Astrocyte (in vitro differentiated cells and primary cell): ENCODE data around the gene RFESD.

Source experiments
- CTCF ChIP-seq: IDR thresholded peaks from 2 replicates; pipeline ENCODE4 v1.5.1; 2011; ENCODE audit warnings: low read depth, mild to moderate bottlenecking, inconsistent platforms, low read length, moderate library complexity; ENCODE audit not compliant: insufficient read depth
- EZH2 ChIP-seq: IDR thresholded peaks from 2 replicates; pipeline ENCODE4 v1.6.1; 2012; ENCODE audit warnings: mild to moderate bottlenecking, low read length, inconsistent platforms; ENCODE audit not compliant: insufficient read depth

- TF ChIP-seq CTCF = no peak
- no peak for TF ChIP-seq EZH2
Measured at GRCh38 chr5:95654196-95654595, 7.6 kb downstream of the RFESD start.
